CD4-positive, alpha-beta T cell (primary cell): ENCODE data around the gene ZNF365. TPM values are rescaled to one million over a fixed set of nuclear protein-coding genes. Genes with fewer than 3 reads are reported as not detected.
"Not testable (repeated sequence)": the region's sequence is repeated elsewhere in the genome, so short reads cannot be mapped to it uniquely, and the experiment has no call there.

ENCODE experiments used
- ATAC-seq: fragments of 200-7000 bp; cut with Tn5 transposase; one replicate; pipeline ENCODE4 v1.10.0; 2022; ENCODE audit warnings: mild to moderate bottlenecking; ENCODE audit not compliant: poor library complexity
- CTCF ChIA-PET: fragments of 350-600 bp; sonication (Branson Sonifier 250); formaldehyde crosslinking; loops from one replicate; lab custom pipeline; 2021; ENCODE audit warnings: antibody characterized with exemption, inconsistent platforms; lab: Charles Lee
- POLR2A ChIA-PET: fragments of 350-600 bp; sonication (Branson Sonifier 250); formaldehyde crosslinking; loops from one replicate; lab custom pipeline; 2021; ENCODE audit warnings: antibody characterized with exemption, inconsistent platforms; lab: Charles Lee
- DNase-seq, 14 experiments: peaks; one replicate each; pipeline ENCODE4 v3.0.0-alpha.2; 2013 to 2020; ENCODE audit warnings: mixed read lengths in 2 of 14
- H3K27ac ChIP-seq, 2 donors: one replicate each; pipeline versions ENCODE4 v1.5.1 to v1.7.0; 2013; ENCODE audit warnings: low read length in 2 of 2, low read depth in 1 of 2, mild to moderate bottlenecking in 1 of 2
- H3K27me3 ChIP-seq, 2 experiments: 1 replicate in 1 of 2; 2 replicates in 1 of 2; pipeline versions ENCODE4 v1.6.1 to v1.7.0; 2013; ENCODE audit warnings: low read length in 2 of 2, control low read depth in 1 of 2, mild to moderate bottlenecking in 1 of 2, moderate library complexity in 1 of 2; ENCODE audit not compliant: insufficient read depth in 2 of 2, control insufficient read depth in 1 of 2
- H3K36me3 ChIP-seq: one replicate; pipeline ENCODE4 v1.6.1; 2013; ENCODE audit warnings: low read length, control low read depth; ENCODE audit not compliant: insufficient read depth
- H3K4me1 ChIP-seq: one replicate; pipeline ENCODE4 v1.6.1; 2013; ENCODE audit warnings: low read length, control low read depth; ENCODE audit not compliant: insufficient read depth
- H3K4me3 ChIP-seq: one replicate; pipeline ENCODE4 v1.5.1; 2013; ENCODE audit warnings: mild to moderate bottlenecking, low read length, moderate library complexity
- H3K9me3 ChIP-seq, 2 experiments: 1 replicate in 1 of 2; 2 replicates in 1 of 2; pipeline versions ENCODE4 v1.6.1 to v1.7.0; 2013; ENCODE audit warnings: low read length in 2 of 2, mild to moderate bottlenecking in 2 of 2, control low read depth in 1 of 2, moderate library complexity in 1 of 2; ENCODE audit not compliant: control insufficient read depth in 1 of 2, insufficient read depth in 1 of 2
- H3K27ac Mint-ChIP-seq: one replicate; pipeline ENCODE4 v1.8.0; 2020; ENCODE audit warnings: mixed read lengths
- H3K27me3 Mint-ChIP-seq: one replicate; pipeline ENCODE4 v1.8.0; 2021; ENCODE audit warnings: mixed read lengths
- H3K36me3 Mint-ChIP-seq: one replicate; pipeline ENCODE4 v1.8.0; 2021; ENCODE audit warnings: low read depth, mixed read lengths
- H3K4me1 Mint-ChIP-seq: one replicate; pipeline ENCODE4 v1.8.0; 2021; ENCODE audit warnings: low read depth, mixed read lengths
- H3K4me3 Mint-ChIP-seq: one replicate; pipeline ENCODE4 v1.8.0; 2020; ENCODE audit warnings: mild to moderate bottlenecking, mixed read lengths
- H3K9me3 Mint-ChIP-seq: one replicate; pipeline ENCODE4 v1.8.0; 2020; ENCODE audit warnings: mixed read lengths
- intact Hi-C, 2 experiments: fragments of 100-400 bp; cut with DNase I in 1 of 2; cut with micrococcal nuclease in 1 of 2; formaldehyde crosslinking; loops; one replicate each; pipeline versions ENCODE4 v1.15.1 to v1.9.0; 2023 to 2025; cut with DNase I, micrococcal nuclease
- total RNA-seq, 174 experiments: library from RNA in 2 of 174; stranded (reverse) in 2 of 174; gene quantifications; one replicate each; pipeline ENCODE4 v1.2.3 and lab custom pipeline; 2021 to 2026
- TF ChIP-seq, protein P1 (sequence below): fragments of 200-600 bp; IDR thresholded peaks from one replicate; pipeline ENCODE4 v1.8.0; 2022; ENCODE audit warnings: antibody characterized with exemption, mild to moderate bottlenecking

The ZNF365 gene
- total RNA-seq, 2 experiments from 2014 or later, result 1.8 to 2.0 TPM

DNA sequence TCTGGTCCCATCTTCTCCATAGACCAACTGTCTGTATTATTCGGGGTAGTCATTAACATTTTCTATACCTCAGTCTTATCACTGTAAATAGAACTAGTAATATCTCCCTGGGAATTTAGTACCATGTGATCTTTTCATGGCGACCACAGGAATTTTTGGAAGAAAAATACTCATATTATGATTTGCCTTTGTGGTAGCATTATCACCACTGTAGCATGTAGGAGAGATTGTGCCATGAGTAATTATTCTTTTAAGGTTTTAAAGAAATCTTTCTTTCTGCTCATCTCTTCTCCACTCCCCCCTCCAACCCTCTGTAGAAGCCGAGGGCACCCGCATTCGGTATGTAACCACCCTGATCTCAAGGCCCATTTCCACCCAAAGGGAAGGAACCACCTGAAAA is 25.0 kb downstream of the ZNF365 start:
- no peaks in the 10 kb centered on the region for H3K9me3 ChIP-seq
- H3K36me3 ChIP-seq, result no peaks in the 10 kb centered on the region
- ATAC-seq (no peak), DNase-seq (no peak)
- no peaks in the 10 kb centered on the region for H3K4me1 ChIP-seq
- intact Hi-C loops, result no loop called here
- no peaks in the 10 kb centered on the region for H3K27me3 ChIP-seq
- ChIA-PET CTCF (no interaction called here), POLR2A (interaction anchor here (1.1 kb wide), 1 partner anchor 22 kb away, joined by 3 read pairs; no protein-coding TSS in a partner anchor)
- Mint-ChIP-seq H3K4me3 (no peak overlapping the region), H3K36me3 (no peaks in the 10 kb centered on the region), H3K9me3 (no peaks in the 10 kb centered on the region), H3K27me3 (peaks cover 10% of the 10 kb centered on the region), H3K4me1 (no peaks in the 10 kb centered on the region), H3K27ac (no peak overlapping the region)
- TF ChIP-seq, protein P1, sequence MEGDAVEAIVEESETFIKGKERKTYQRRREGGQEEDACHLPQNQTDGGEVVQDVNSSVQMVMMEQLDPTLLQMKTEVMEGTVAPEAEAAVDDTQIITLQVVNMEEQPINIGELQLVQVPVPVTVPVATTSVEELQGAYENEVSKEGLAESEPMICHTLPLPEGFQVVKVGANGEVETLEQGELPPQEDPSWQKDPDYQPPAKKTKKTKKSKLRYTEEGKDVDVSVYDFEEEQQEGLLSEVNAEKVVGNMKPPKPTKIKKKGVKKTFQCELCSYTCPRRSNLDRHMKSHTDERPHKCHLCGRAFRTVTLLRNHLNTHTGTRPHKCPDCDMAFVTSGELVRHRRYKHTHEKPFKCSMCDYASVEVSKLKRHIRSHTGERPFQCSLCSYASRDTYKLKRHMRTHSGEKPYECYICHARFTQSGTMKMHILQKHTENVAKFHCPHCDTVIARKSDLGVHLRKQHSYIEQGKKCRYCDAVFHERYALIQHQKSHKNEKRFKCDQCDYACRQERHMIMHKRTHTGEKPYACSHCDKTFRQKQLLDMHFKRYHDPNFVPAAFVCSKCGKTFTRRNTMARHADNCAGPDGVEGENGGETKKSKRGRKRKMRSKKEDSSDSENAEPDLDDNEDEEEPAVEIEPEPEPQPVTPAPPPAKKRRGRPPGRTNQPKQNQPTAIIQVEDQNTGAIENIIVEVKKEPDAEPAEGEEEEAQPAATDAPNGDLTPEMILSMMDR, result no peak
- no peak overlapping the region for H3K27ac ChIP-seq
- H3K4me3 ChIP-seq, result no peak overlapping the region

DNA sequence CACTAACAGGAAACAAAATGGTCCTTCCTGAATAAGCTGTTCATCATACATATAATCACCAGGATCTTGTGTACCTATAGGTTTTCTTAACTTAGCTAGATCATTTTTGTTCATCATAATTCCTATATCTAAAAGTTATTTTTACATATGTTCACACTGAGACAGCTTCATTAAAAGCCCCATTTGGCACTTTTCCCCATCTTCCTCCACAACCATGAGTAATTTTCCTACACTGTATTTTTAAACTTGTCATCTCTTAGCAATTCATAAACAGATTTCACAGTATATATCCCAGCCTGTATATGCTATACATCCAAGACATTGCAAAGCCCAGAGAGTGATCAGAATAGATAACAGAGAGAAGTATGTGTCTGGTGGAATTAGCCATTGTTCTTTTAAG is 28.3 kb downstream of the ZNF365 start:
- ATAC-seq (no peak), DNase-seq (no peak)
- Mint-ChIP-seq H3K27me3 (peaks cover 4% of the 10 kb centered on the region), H3K4me1 (no peaks in the 10 kb centered on the region), H3K27ac (no peak overlapping the region), H3K4me3 (no peak overlapping the region), H3K9me3 (peaks cover 2% of the 10 kb centered on the region), H3K36me3 (no peaks in the 10 kb centered on the region)
- Histone ChIP-seq H3K4me1 (no peaks in the 10 kb centered on the region), H3K9me3 (peaks cover 3 to 5% of the 10 kb centered on the region in 2 experiments), H3K27me3 (no peaks in the 10 kb centered on the region), H3K36me3 (no peaks in the 10 kb centered on the region), H3K27ac (no peak overlapping the region), H3K4me3 (no peak overlapping the region)
- TF ChIP-seq, protein P1, result no peak
- intact Hi-C loops, result no loop called here
- POLR2A ChIA-PET, result no interaction called here
- CTCF ChIA-PET, result no interaction called here

DNA sequence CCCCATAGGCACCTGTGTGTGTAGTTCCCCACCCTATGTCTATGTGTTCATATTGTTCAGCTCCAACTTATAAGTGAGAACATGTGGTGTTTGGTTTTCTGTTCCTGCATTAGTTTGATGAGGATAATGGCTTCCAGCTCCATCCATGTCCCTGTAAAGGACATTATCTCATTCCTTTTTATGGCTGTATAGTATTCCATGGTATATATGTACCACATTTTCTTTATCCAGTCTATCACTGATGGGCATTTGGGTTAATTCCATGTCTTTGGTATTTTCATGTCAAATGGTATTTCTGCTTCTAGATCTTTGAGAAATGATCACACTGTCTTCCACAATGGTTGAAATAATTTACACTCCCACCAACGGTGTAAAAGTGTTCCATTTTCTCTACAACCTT is 36.4 kb downstream of the ZNF365 start:
- not testable (repeated sequence) for H3K27ac Mint-ChIP-seq

DNA sequence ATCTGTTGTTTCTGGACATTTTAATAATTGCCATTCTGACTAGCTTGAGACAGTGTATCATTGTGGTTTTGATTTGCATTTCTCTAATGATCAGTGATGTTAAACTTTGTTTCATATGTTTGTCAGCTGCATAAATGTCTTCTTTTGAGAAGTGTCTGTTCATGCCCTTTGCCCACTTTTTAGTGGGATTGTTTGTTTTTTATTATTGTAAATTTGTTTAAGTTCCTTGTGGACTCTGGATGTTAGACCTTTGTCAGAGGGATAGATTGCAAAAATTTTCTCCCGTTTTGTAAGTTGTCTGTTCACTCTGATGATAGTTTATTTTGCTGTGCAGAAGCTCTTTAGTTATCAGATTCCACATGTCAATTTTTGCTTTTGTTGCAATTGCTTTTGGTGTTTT is 36.8 kb downstream of the ZNF365 start:
- intact Hi-C loops, result loop anchor here (5.0 to 10.0 kb wide), 2 partner anchors 144 to 516 kb away; partner anchors contain the start of gene RTKN2 (in 1 of the 2)
- H3K27ac ChIP-seq, H3K4me1 ChIP-seq, DNase-seq, H3K4me3 Mint-ChIP-seq, H3K36me3 Mint-ChIP-seq, ATAC-seq, H3K27ac Mint-ChIP-seq, H3K4me3 ChIP-seq, H3K36me3 ChIP-seq, H3K27me3 ChIP-seq, POLR2A ChIA-PET, H3K4me1 Mint-ChIP-seq, CTCF ChIA-PET: not testable (repeated sequence)
- peaks cover 3 to 17% of the 10 kb centered on the region in 2 experiments for H3K9me3 ChIP-seq
- Mint-ChIP-seq H3K27me3 (peaks cover 29% of the 10 kb centered on the region), H3K9me3 (peaks cover 14% of the 10 kb centered on the region)

More for the DNA sequence above, 36.4 kb downstream of the ZNF365 start:
- Mint-ChIP-seq H3K9me3 (peaks cover 14% of the 10 kb centered on the region), H3K27me3 (peaks cover 25% of the 10 kb centered on the region)
- H3K4me3 ChIP-seq, DNase-seq, H3K36me3 Mint-ChIP-seq, H3K36me3 ChIP-seq, H3K27ac ChIP-seq, CTCF ChIA-PET, H3K4me3 Mint-ChIP-seq, ATAC-seq, H3K4me1 Mint-ChIP-seq, POLR2A ChIA-PET, H3K4me1 ChIP-seq, H3K27me3 ChIP-seq: not testable (repeated sequence)
- intact Hi-C loops, result loop anchor here (5.0 to 10.0 kb wide), 2 partner anchors 143 to 516 kb away; partner anchors contain the start of gene RTKN2 (in 1 of the 2)
- H3K9me3 ChIP-seq, result peaks cover 3 to 17% of the 10 kb centered on the region in 2 experiments
